Right lobe of liver (tissue), 6 donors: ENCODE measurements around the gene PIK3CD. TPM values are rescaled to one million over a fixed set of nuclear protein-coding genes. Genes with fewer than 3 reads are reported as not detected.
"Not testable (repeated sequence)": the region's sequence is repeated elsewhere in the genome, so short reads cannot be mapped to it uniquely, and the experiment has no call there.

Experiments used
- ATAC-seq, 4 donors: fragments of 200-7000 bp; cut with Tn5 transposase; one replicate each; pipeline ENCODE4 v1.9.1; 2020; ENCODE audit warnings: mild to moderate bottlenecking in 4 of 4, moderate library complexity in 4 of 4
- DNase-seq, 3 donors: peaks; one replicate each; pipeline ENCODE4 v3.0.0-alpha.2; 2020
- H3K27ac ChIP-seq, 3 donors: fragments of 200-600 bp; one replicate each; pipeline ENCODE4 v1.8.0; 2022
- H3K27me3 ChIP-seq, 2 donors: fragments of 200-600 bp; one replicate each; pipeline ENCODE4 v1.8.0; 2022
- H3K36me3 ChIP-seq, 4 donors: fragments of 200-600 bp; sonication (generic) in 1 of 4; one replicate each; pipeline versions ENCODE4 v1.5.1 to v1.8.0; 2017 to 2022; ENCODE audit warnings: control low read depth in 1 of 4
- H3K4me1 ChIP-seq, 4 donors: fragments of 200-600 bp; sonication (generic) in 1 of 4; one replicate each; pipeline versions ENCODE4 v1.5.1 to v1.8.0; 2017 to 2022; ENCODE audit warnings: control low read depth in 1 of 4
- H3K4me3 ChIP-seq, 3 donors: fragments of 200-600 bp; one replicate each; pipeline ENCODE4 v1.8.0; 2022
- H3K9me3 ChIP-seq, 4 donors: fragments of 200-600 bp; sonication (generic) in 1 of 4; one replicate each; pipeline versions ENCODE4 v1.5.1 to v1.8.0; 2017 to 2022; ENCODE audit warnings: control low read depth in 1 of 4
- POLR2A ChIP-seq: fragments of 450-650 bp; IDR thresholded peaks from one replicate; pipeline ENCODE4 v1.6.1; 2017; ENCODE audit warnings: antibody characterized with exemption, mild to moderate bottlenecking
- WGBS: methylation state at CpG from one replicate; pipeline ENCODE4 v1.1.6; 2018; ENCODE audit warnings: low coverage, low lambda C conversion rate; ENCODE audit not compliant: insufficient coverage; ENCODE audit errors: missing lambda C conversion rate; 5-methylcytosine and 5-hydroxymethylcytosine counted together
- intact Hi-C, 2 donors: fragments of 100-400 bp; cut with DNase I; formaldehyde crosslinking; loops; one replicate each; pipeline versions ENCODE4 v1.11.2 to v1.14.1; 2022
- total RNA-seq, 6 experiments: library from RNA; depleted of rRNA in 2 of 6; stranded (reverse); fragments of >200 nt in 2 of 6; fragmentation: NEBNext Ultra II Directional in 3 of 6; extraction: Animal tissue kit (Norgen Biotek cat#: 25700) in 3 of 6; gene quantifications; one replicate each; pipeline versions ENCODE4 v1.1.0 to v1.2.4, GENCODE V29; 2016 to 2023
- TF ChIP-seq, protein P1 (sequence below), 4 donors: fragments of 200-600 bp in 3 of 4; fragments of 450-650 bp in 1 of 4; IDR thresholded peaks; one replicate each; pipeline versions ENCODE4 v1.5.1 to v1.8.0; 2016 to 2022; ENCODE audit warnings: antibody characterized with exemption in 4 of 4, mild to moderate bottlenecking in 2 of 4
- donor health status: DM: no; HTN: yes; CAD: no.
- donor health status: DM: no; HTN: no; CAD: no.
- donor health status: DM: no; HTN: no; CAD: no.
- donor health status: DM: no; HTN: yes; CAD: no.
- donor health status: DM: no; HTN: yes; CAD: no.

The PIK3CD gene
- total RNA-seq, 6 experiments from 2014 or later: 1.4 to 5.8 (median 2.6) TPM

- no peak overlapping the region for H3K4me3 ChIP-seq
- no peaks in the 10 kb centered on the region for H3K9me3 ChIP-seq
- no peak overlapping the region for H3K27ac ChIP-seq
- ATAC-seq: no peak
- H3K4me1 ChIP-seq: no peaks in the 10 kb centered on the region
- TF ChIP-seq, protein P1, sequence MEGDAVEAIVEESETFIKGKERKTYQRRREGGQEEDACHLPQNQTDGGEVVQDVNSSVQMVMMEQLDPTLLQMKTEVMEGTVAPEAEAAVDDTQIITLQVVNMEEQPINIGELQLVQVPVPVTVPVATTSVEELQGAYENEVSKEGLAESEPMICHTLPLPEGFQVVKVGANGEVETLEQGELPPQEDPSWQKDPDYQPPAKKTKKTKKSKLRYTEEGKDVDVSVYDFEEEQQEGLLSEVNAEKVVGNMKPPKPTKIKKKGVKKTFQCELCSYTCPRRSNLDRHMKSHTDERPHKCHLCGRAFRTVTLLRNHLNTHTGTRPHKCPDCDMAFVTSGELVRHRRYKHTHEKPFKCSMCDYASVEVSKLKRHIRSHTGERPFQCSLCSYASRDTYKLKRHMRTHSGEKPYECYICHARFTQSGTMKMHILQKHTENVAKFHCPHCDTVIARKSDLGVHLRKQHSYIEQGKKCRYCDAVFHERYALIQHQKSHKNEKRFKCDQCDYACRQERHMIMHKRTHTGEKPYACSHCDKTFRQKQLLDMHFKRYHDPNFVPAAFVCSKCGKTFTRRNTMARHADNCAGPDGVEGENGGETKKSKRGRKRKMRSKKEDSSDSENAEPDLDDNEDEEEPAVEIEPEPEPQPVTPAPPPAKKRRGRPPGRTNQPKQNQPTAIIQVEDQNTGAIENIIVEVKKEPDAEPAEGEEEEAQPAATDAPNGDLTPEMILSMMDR (IDR thresholded peaks at IDR 0.05): no peak
- no peak for TF ChIP-seq POLR2A
- no peaks in the 10 kb centered on the region for H3K36me3 ChIP-seq
- intact Hi-C loops: no loop called here
- WGBS: 67% methylated on average over 18 of the region's 18 CpGs
- H3K27me3 ChIP-seq: no peaks in the 10 kb centered on the region
- DNase-seq: no peak
These were observed 32.4 kb upstream of the PIK3CD start for GRCh38 chr1:9618909-9619679.

DNA sequence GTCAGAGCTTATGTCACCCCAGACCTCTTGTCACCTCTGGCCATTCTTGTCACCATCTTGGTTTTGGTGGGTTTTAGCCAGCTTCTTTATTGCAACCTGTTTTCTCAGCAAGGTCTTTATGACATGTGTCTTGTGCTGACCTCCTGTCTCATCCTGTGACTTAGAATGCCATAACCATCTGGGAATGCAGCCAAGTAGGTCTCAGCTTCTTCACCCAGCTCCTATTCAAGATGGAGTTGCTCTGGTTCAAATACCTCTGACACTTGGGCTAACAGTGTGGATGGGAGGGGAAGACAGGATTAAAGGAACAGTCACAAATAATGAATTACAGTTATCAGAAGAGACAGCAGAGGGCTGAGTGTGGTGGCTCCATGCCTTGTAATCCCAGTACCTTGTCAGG, 30.5 kb upstream of the PIK3CD start:
- no peak for DNase-seq
- no peak for ATAC-seq
- Histone ChIP-seq H3K27me3 (no peaks in the 10 kb centered on the region), H3K27ac (no peak overlapping the region), H3K4me3 (no peak overlapping the region), H3K4me1 (no peaks in the 10 kb centered on the region), H3K9me3 (no peaks in the 10 kb centered on the region), H3K36me3 (no peaks in the 10 kb centered on the region)
- intact Hi-C loops: no loop called here
- TF ChIP-seq POLR2A: no peak
- TF ChIP-seq, protein P1 (IDR thresholded peaks at IDR 0.05): no peak

DNA sequence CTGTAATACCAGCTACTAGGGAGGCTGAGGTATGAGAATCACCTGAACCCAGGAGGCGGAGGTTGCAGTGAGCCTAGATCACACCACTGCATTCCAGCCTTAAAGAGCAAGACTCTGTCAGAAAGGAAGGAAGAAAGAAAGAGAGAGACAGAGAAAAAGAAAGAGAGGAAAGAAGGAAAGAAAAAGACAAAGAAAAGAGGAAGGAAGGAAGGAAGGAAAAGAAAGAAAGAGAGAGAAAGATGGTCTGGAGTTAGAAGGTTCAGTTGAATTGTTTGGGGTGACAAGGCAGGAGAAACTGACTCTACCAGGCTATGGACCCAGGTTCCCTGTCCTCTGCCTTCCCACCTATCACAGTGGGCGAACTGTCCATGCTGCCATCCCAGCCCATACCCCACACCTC, 27.4 kb upstream of the PIK3CD start:
- H3K4me3 ChIP-seq: no peak overlapping the region
- peaks cover 0 to 3% (median 0%) of the 10 kb centered on the region in 4 donors for H3K4me1 ChIP-seq
- no peaks in the 10 kb centered on the region for H3K27me3 ChIP-seq
- ATAC-seq (no peak), DNase-seq (no peak)
- intact Hi-C loops: no loop called here
- H3K27ac ChIP-seq: no peak overlapping the region
- WGBS: 90% methylated on average over 2 of the region's 2 CpGs
- TF ChIP-seq, protein P1 (IDR thresholded peaks at IDR 0.05): no peak
- TF ChIP-seq POLR2A: no peak
- no peaks in the 10 kb centered on the region for H3K36me3 ChIP-seq
- H3K9me3 ChIP-seq: no peaks in the 10 kb centered on the region

- H3K27ac ChIP-seq, H3K4me3 ChIP-seq, DNase-seq, H3K4me1 ChIP-seq, H3K9me3 ChIP-seq, H3K36me3 ChIP-seq, ATAC-seq, H3K27me3 ChIP-seq: not testable (repeated sequence)
- intact Hi-C loops: loop anchor here in 1 of 2 donors (5.0 kb wide), 1 partner anchor 247 kb away; no protein-coding TSS in a partner anchor
- 83% methylated on average over 2 of the region's 3 CpGs for WGBS
These were observed 26.5 kb upstream of the PIK3CD start for GRCh38 chr1:9625030-9625429.

DNA sequence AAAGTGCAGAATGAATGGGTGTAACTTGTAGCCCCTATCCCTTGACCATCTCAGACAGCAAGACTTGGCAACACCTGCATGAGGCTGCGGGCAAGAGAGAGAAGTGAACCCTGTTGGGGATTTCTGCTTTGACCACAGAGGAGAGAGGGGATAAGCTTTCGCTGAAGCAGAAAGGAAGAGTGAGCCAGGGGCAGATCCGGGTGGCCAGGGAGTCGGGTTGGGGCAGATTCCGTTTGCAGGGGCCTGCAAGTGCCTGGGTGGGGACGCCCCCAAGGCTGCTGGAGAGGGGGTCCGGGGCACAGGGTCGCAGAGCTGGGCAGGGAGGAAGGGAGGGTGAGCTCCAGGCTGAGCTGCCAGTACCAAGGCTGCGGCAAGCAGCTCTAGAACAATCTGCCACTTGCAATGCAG, 25.3 kb upstream of the PIK3CD start:
- H3K4me1 ChIP-seq: peaks cover 0 to 3% (median 0%) of the 10 kb centered on the region in 4 donors
- ATAC-seq: no peak
- 49% methylated on average over 6 of the region's 9 CpGs for WGBS
- no peaks in the 10 kb centered on the region for H3K27me3 ChIP-seq
- H3K4me3 ChIP-seq: no peak overlapping the region
- H3K9me3 ChIP-seq: no peaks in the 10 kb centered on the region
- no peak overlapping the region for H3K27ac ChIP-seq
- TF ChIP-seq POLR2A: no peak
- TF ChIP-seq, protein P1 (IDR thresholded peaks at IDR 0.05): no peak
- intact Hi-C loops: loop anchor here in 1 of 2 donors (5.0 kb wide), 1 partner anchor 246 kb away; no protein-coding TSS in a partner anchor
- H3K36me3 ChIP-seq: no peaks in the 10 kb centered on the region
- no peak for DNase-seq
